ENCODE results near the gene LMCD1. TPM values are rescaled to one million over a fixed set of nuclear protein-coding genes. Genes with fewer than 3 reads are reported as not detected.

Gene LMCD1
- total RNA-seq, 2 experiments from 2014 or later, result 0.47 TPM; not detected in 1

GRCh38 chr3:8593021-8593827 is 91.6 kb downstream of the LMCD1 start:
- intact Hi-C loops (cut with micrococcal nuclease; ENCODE audit: unreplicated experiment), result no loop called here
- POLR2A ChIA-PET, result no interaction called here
- Histone ChIP-seq H2AFZ (ENCODE audit: low read length) (no peak overlapping the region), H3K4me3 (ENCODE audit: low read depth, low read length, poor library complexity, severe bottlenecking) (no peak overlapping the region), H3K4me1 (ENCODE audit: insufficient read depth, low read length, poor library complexity, severe bottlenecking) (no peaks in the 10 kb centered on the region), H3K9me3 (ENCODE audit: low read length) (no peaks in the 10 kb centered on the region), H3K4me2 (ENCODE audit: low read length) (no peak overlapping the region), H3K27ac (ENCODE audit: low read depth, low read length, poor library complexity, severe bottlenecking) (no peak overlapping the region), H4K20me1 (ENCODE audit: insufficient read depth, low read length) (no peaks in the 10 kb centered on the region), H3K36me3 (ENCODE audit: insufficient read depth, low read length) (no peaks in the 10 kb centered on the region), H3K9me2 (ENCODE audit: insufficient read depth, low read length) (no peaks in the 10 kb centered on the region), H3K79me2 (ENCODE audit: insufficient read depth, low read depth, low read length) (no peaks in the 10 kb centered on the region)
- TF ChIP-seq CTCF (conservative IDR thresholded peaks at IDR 0.05; ENCODE audit: low read length), result no peak
- no peak for TF ChIP-seq EZH2phosphoT487 (IDR thresholded peaks at IDR 0.05; ENCODE audit: borderline replicate concordance, low read depth, low read length)
- no peak for DNase-seq (ENCODE audit: low spot score)
- CTCF ChIA-PET (ENCODE audit: unreplicated experiment), result no interaction called here
- BruUV-seq (replicated peaks), result no TSS peak

DNA sequence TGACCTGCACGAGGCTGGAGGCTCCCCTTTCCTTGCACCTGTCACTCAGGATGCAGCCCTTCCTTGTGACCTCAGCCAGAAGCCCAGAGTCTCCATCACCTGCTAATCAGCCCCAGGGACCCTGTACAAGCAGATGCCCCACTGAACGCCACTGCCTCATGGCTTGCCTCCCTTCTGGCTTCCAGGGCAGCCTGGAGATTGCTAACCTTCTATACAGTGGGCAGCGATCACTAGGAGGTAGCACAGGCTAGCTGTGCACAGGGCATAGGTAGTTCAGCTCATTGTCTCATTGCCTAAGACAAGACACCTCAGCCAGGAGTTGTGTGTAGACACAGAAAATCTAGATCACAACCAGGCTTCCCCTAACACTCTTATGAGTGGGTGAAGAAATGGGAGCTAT is 93.6 kb downstream of the LMCD1 start:
- no TSS peak for BruUV-seq (replicated peaks)
- no peaks in the 10 kb centered on the region for H3K4me1 ChIP-seq (ENCODE audit: insufficient read depth, low read length, poor library complexity, severe bottlenecking)
- ChIA-PET CTCF (ENCODE audit: unreplicated experiment) (no interaction called here), POLR2A (no interaction called here)
- H3K9me2 ChIP-seq (ENCODE audit: insufficient read depth, low read length), result no peaks in the 10 kb centered on the region
- no peak overlapping the region for H3K4me3 ChIP-seq (ENCODE audit: low read depth, low read length, poor library complexity, severe bottlenecking)
- TF ChIP-seq CTCF (conservative IDR thresholded peaks at IDR 0.05; ENCODE audit: low read length) (no peak), EZH2phosphoT487 (IDR thresholded peaks at IDR 0.05; ENCODE audit: borderline replicate concordance, low read depth, low read length) (no peak)
- DNase-seq (ENCODE audit: low spot score), result no peak
- H3K9me3 ChIP-seq (ENCODE audit: low read length), result no peaks in the 10 kb centered on the region
- no peak overlapping the region for H3K27ac ChIP-seq (ENCODE audit: low read depth, low read length, poor library complexity, severe bottlenecking)
- H2AFZ ChIP-seq (ENCODE audit: low read length), result no peak overlapping the region
- no peak overlapping the region for H3K4me2 ChIP-seq (ENCODE audit: low read length)
- intact Hi-C loops (cut with micrococcal nuclease; ENCODE audit: unreplicated experiment), result no loop called here
- H3K36me3 ChIP-seq (ENCODE audit: insufficient read depth, low read length), result no peaks in the 10 kb centered on the region
- H3K79me2 ChIP-seq (ENCODE audit: insufficient read depth, low read depth, low read length), result no peaks in the 10 kb centered on the region
- no peaks in the 10 kb centered on the region for H4K20me1 ChIP-seq (ENCODE audit: insufficient read depth, low read length)

DNA sequence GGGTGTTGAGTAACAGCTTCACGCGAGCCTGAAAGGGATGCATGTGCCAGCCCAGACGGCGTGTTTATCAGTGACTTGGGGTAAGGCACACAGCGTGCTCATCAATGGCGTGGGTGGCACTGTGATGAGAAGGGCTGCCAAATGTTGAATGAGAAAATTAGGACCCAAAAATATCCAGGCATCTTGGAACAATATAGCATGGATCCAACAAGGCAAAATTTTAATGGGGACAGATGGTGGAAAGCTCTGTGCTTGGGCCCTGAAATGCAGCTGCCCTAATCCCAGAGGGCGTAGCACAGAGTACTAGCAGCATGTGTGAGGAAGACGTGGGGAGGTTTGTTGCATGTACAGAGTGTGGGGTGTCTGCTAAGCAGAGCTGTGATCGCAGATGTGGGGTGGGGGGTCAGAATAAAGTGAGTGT is 94.1 kb downstream of the LMCD1 start:
- Histone ChIP-seq H3K36me3 (ENCODE audit: insufficient read depth, low read length) (no peaks in the 10 kb centered on the region), H3K9me2 (ENCODE audit: insufficient read depth, low read length) (no peaks in the 10 kb centered on the region), H3K79me2 (ENCODE audit: insufficient read depth, low read depth, low read length) (no peaks in the 10 kb centered on the region), H3K4me2 (ENCODE audit: low read length) (no peak overlapping the region), H4K20me1 (ENCODE audit: insufficient read depth, low read length) (no peaks in the 10 kb centered on the region), H2AFZ (ENCODE audit: low read length) (no peak overlapping the region), H3K4me1 (ENCODE audit: insufficient read depth, low read length, poor library complexity, severe bottlenecking) (no peaks in the 10 kb centered on the region), H3K9me3 (ENCODE audit: low read length) (no peaks in the 10 kb centered on the region), H3K4me3 (ENCODE audit: low read depth, low read length, poor library complexity, severe bottlenecking) (no peak overlapping the region), H3K27ac (ENCODE audit: low read depth, low read length, poor library complexity, severe bottlenecking) (no peak overlapping the region)
- ChIA-PET POLR2A (no interaction called here), CTCF (ENCODE audit: unreplicated experiment) (no interaction called here)
- intact Hi-C loops (cut with micrococcal nuclease; ENCODE audit: unreplicated experiment), result no loop called here
- no peak for DNase-seq (ENCODE audit: low spot score)
- TF ChIP-seq EZH2phosphoT487 (IDR thresholded peaks at IDR 0.05; ENCODE audit: borderline replicate concordance, low read depth, low read length) (no peak), CTCF (conservative IDR thresholded peaks at IDR 0.05; ENCODE audit: low read length) (no peak)
- BruUV-seq (replicated peaks), result no TSS peak
